Measurements from ENCODE around the gene EDARADD. TPM values are rescaled to one million over a fixed set of nuclear protein-coding genes. Genes with fewer than 3 reads are reported as not detected.

EDARADD gene
- total and polyA plus RNA-seq, 2 of the 13 experiments (the other 11 are each of a cell fraction or from before 2014, with no cell fraction given), result 0.03 TPM; not detected in 1

GRCh38 chr1:236515443-236515958 lies 121.4 kb downstream of the EDARADD start (continued):
- TF ChIP-seq SP5 (CRISPR knock-in tag; IDR thresholded peaks at IDR 0.05; ENCODE audit: borderline replicate concordance, low read depth), result peak; percentile 34; the same call in 1 of the 2 replicates
- TF ChIP-seq ZNF7 (CRISPR knock-in tag; IDR thresholded peaks at IDR 0.05), result no peak
- no peak for TF ChIP-seq ZBTB46 (CRISPR knock-in tag; IDR thresholded peaks at IDR 0.05; ENCODE audit: borderline replicate concordance)
- 0 out of 2 replicates have a peak, but pooled peaks have one; percentile 51 for TF ChIP-seq MBD4 (IDR thresholded peaks at IDR 0.05; ENCODE audit: borderline replicate concordance, low read length)
- 0 out of 2 replicates have a peak, but pooled peaks have one; percentile 25 for TF ChIP-seq ZNF740 (CRISPR knock-in tag; IDR thresholded peaks at IDR 0.05)
- peak; percentile 46; the same call in 1 of the 2 replicates for TF ChIP-seq CCDC6 (CRISPR knock-in tag; IDR thresholded peaks at IDR 0.05)
- TF ChIP-seq HOXA5 (CRISPR knock-in tag; IDR thresholded peaks at IDR 0.05), result 0 out of 2 replicates have a peak, but pooled peaks have one; percentile 38
- TF ChIP-seq, protein P1, sequence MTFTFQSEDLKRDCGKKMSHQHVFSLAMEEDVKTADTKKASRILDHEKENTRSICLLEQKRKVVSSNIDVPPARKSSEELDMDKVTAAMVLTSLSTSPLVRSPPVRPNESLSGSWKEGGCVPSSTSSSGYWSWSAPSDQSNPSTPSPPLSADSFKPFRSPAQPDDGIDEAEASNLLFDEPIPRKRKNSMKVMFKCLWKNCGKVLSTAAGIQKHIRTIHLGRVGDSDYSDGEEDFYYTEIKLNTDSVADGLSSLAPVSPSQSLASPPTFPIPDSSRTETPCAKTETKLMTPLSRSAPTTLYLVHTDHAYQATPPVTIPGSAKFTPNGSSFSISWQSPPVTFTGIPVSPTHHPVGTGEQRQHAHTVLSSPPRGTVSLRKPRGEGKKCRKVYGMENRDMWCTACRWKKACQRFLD (CRISPR knock-in tag; IDR thresholded peaks at IDR 0.05; ENCODE audit: borderline replicate concordance), result no peak
- TF ChIP-seq HDAC2 (CRISPR knock-in tag; IDR thresholded peaks at IDR 0.05), result 0 out of 2 replicates have a peak, but pooled peaks have one; percentile 15
- no peak for TF ChIP-seq ZFP82 (CRISPR knock-in tag; IDR thresholded peaks at IDR 0.05; ENCODE audit: borderline replicate concordance)
- peak in 1 of 2 experiments; percentile 48; a peak in 1 of 4 replicates for TF ChIP-seq EP300 (IDR thresholded peaks at IDR 0.05; ENCODE audit: low read depth in 2 of 2, low read length in 2 of 2)
- TF ChIP-seq EP300 (CRISPR knock-in tag; IDR thresholded peaks at IDR 0.05; ENCODE audit: borderline replicate concordance), result no peak
- peak; percentile 79; the same call in 1 of the 2 replicates for TF ChIP-seq ZNF205 (CRISPR knock-in tag; IDR thresholded peaks at IDR 0.05)
- TF ChIP-seq CEBPG (CRISPR knock-in tag; IDR thresholded peaks at IDR 0.05), result 0 out of 2 replicates have a peak, but pooled peaks have one; percentile 3
- TF ChIP-seq HDAC1 (CRISPR knock-in tag; IDR thresholded peaks at IDR 0.05), result peak; percentile 42; the same call in 1 of the 2 replicates
- no peak for TF ChIP-seq ISX (CRISPR knock-in tag; conservative IDR thresholded peaks at IDR 0.05)
- TF ChIP-seq CREM (IDR thresholded peaks at IDR 0.05), result peak; percentile 51; the same call in 1 of the 2 replicates
- TF ChIP-seq CREM (CRISPR knock-in tag; IDR thresholded peaks at IDR 0.05), result no peak
- TF ChIP-seq RXRB (CRISPR knock-in tag; IDR thresholded peaks at IDR 0.05; ENCODE audit: borderline replicate concordance), result 0 out of 2 replicates have a peak, but pooled peaks have one; percentile 53
- peak; percentile 16; the same call in 1 of the 2 replicates for TF ChIP-seq SMAD3 (CRISPR knock-in tag; IDR thresholded peaks at IDR 0.05)
- TF ChIP-seq ZNF274 (CRISPR knock-in tag; IDR thresholded peaks at IDR 0.05), result no peak
- TF ChIP-seq FOXP1 (IDR thresholded peaks at IDR 0.05), result no peak
- no peak for TF ChIP-seq FOXP1 (CRISPR knock-in tag; IDR thresholded peaks at IDR 0.05)
- TF ChIP-seq, protein P2, sequence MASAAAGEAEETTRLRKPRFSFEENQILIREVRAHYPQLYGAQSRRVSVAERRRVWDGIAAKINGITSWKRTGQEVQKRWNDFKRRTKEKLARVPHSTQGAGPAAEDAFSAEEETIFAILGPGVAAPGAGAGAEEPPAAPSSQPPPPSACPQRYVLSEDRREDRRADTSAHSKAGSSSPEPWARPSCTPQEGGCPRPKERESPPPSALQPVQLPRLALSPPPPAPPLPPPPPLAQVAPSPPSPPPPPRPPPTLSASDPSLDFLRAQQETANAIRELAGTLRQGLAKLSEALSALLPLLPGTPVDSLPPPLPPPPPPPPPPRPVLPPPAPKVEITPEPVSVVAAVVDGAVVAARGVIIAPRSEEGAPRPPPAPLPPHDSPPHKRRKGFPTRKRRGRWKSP (CRISPR knock-in tag; IDR thresholded peaks at IDR 0.05), result 0 out of 2 replicates have a peak, but pooled peaks have one; percentile 60

Data from HepG2 (cell line).